HG02678 (cell line): ENCODE data around the gene PDE6B.
"Not testable (repeated sequence)": the region's sequence is repeated elsewhere in the genome, so short reads cannot be mapped to it uniquely, and the experiment has no call there.

Experiments used
- ATAC-seq: cut with Tn5 transposase; IDR thresholded peaks from one replicate; pipeline ENCODE4 v1.9.1; 2021; ENCODE audit warnings: mild to moderate bottlenecking, moderate library complexity; ENCODE audit not compliant: unreplicated experiment

PDE6B gene

DNA sequence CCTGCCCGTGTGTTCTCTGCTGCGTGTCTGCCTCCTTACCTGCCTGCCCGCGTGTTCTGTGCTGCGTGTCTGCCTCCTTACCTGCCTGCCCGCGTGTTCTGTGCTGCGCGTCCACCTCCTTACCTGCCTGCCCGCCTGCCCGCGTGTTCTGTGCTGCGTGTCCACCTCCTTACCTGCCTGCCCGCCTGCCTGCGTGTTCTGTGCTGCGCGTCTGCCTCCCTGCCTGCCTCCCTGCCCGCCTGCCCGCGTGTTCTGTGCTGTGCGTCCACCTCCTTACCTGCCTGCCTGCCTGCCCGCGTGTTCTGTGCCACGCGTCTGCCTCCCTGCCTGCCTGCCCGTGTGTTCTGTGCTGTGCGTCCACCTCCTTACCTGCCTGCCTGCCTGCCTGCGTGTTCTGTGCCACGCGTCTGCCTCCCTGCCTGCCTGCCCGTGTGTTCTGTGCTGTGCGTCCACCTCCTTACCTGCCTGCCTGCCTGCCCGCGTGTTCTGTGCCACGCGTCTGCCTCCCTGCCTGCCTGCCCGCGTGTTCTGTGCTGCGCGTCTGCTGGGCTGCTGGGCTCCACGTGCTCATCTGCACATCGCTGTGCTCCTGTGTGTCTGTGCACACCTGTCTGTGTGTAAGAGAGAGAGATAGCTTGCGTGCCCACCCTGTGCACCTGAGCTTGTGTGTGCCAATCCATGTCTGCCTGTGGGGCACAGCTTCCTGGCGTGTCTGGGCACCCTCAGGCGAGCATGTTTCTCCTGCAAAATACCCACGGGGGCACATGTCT lies 9.9 kb downstream of the PDE6B start:
- ATAC-seq = not testable (repeated sequence)

DNA sequence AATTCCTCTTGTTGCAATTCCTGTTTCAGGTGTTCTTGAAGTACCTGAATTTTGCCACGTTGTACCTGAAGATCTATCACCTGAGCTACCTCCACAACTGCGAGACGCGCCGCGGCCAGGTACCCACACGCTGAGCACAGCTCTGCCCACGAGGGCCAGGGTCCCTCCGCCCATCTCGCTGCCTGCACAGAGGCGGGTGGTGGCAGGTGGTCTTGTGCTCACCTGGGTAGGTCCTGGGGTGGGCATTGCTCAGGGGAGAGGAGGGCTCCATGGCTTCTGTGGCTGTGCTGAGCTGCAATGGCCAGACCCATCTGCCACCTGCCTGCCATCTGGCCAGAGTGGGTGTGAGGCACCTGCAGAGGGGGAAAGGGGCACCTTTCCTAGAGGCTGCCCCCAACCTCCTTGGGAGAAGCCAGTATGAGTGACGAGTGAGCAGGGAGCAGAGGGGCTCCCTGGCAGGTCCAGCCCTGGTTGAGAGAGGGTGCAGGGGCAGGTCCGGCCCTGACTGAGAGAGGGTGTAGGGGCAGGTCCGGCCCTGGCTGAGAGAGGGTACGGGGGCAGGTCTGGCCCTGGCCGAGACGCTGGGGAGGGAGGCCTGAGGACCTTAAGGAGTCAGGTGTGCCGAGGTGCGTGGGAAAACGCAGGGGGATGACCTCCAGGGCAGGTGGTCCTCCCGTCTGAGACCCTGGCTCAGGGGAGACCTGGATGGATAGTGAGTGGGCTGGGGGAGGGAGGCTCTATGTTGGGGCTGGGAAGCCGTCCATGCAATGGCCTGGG lies 10.7 kb downstream of the PDE6B start:
- ATAC-seq = no peak

DNA sequence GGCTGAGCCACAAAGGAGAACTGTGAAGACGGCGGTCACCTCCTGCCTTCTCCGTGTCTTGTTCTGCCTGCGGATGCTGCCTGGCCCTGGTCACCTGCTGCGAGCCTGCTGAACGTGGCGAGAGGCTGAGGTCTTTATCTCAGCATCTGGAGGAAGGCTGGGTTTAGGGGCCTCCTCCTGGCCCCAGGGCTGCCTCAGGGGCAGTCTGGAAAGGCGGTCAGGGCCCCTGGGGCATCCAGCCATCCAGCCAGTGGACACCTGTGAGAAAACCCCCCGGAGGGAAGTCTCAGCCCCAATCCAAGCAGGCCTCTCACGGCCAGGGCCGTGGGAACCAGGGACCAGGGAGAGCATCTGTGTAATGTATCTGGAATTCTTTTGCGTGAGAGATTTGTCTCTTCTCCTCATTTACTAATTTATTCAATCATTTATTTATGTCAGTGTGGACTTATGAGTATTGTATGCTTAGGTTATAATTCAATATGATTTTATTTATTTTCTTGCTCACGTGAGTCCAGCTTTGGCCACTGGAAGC lies 11.3 kb downstream of the PDE6B start:
- no peak for ATAC-seq

DNA sequence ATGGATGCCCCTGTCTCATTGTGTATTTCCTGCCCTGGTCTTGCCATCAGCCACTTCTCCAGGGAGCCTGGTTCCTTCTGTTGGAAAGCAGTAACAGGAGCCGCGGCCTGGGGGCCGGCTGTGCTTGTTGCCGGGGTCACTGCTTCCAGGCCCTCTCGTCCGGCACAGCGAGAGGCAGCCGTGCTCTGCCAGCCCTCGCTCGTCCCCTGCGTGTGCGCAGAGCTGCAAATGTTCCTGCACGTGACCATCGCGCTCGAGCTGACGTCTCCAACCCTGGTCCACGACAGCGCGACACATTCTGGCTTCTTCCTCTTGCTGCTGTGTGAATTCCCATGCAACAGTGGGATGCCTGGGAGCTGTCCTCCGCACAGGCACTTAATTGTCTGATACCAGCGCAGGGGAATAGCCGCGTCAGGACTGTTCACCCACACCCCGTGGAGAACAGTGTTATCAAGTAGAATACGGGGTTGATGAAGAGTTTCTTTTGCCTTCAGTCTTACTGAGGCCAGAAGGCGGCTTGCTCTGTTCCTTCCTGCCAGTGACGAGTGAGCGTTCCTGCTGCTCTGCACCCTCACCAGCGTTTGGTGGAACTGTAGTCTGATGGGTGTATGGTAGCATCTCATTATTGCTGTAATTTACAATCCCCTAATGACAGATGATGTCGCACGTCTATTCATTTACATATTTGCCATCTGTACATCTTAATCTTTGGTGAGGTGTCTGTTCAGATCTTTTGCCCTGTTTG lies 12.3 kb downstream of the PDE6B start:
- ATAC-seq = no peak

DNA sequence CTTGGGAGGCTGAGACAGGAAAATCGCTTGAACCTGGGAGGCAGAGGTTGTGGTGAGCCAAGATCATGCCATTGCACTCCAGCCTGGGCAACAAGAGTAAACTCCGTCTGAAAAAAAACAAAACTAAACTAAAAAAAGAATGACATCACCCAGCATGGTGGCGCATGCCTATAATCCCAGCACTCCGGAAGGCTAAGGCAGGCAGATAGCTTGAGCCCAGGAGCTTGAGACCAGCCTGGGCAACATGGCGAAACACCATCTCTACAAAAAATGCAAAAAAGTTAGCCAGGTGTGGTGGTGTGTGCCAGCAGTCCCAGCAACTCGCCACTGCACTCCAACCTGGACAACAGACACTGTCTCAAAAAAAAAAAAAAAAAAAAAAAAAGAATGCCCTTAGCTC lies 17.0 kb downstream of the PDE6B start:
- ATAC-seq = not testable (repeated sequence)

DNA sequence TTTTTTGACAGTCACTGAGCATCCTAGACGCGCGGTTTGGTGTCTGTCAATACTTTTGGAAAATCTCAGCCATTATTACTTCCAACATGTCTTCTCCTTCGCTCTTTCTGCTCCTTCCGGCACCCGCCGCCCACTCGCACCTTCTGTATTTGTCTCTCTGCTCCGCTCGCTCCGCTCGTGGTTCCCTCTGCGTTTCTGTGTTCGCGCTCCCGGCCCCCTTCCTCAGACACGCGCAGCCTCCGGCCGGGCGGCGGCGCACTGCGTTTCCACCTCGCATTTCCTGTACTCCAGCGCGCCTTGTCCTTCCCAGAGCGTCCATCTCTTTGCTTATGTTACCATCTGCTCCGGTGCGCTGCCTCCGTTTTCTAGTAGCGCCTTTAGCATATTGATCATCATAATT lies 21.1 kb downstream of the PDE6B start:
- no peak for ATAC-seq

DNA sequence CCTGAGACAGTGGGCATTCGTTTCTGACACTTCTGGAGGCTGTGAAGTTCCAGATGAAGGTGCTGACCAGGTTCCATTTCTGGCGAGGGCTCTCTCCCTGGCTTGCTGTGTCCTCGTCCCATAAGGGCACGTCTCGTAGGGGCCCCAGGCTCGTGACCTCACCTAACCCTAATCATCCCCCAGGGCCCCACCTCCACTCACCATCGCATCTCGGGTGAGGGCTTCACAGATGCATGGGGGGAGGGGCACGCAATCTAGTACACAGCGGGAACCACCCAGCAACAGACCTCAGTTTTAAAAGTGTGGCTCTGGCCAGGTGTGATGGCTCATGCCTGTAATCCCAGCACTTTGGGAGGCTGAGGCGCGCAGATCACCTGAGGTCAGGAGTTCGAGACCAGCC lies 22.1 kb downstream of the PDE6B start:
- ATAC-seq = no peak

DNA sequence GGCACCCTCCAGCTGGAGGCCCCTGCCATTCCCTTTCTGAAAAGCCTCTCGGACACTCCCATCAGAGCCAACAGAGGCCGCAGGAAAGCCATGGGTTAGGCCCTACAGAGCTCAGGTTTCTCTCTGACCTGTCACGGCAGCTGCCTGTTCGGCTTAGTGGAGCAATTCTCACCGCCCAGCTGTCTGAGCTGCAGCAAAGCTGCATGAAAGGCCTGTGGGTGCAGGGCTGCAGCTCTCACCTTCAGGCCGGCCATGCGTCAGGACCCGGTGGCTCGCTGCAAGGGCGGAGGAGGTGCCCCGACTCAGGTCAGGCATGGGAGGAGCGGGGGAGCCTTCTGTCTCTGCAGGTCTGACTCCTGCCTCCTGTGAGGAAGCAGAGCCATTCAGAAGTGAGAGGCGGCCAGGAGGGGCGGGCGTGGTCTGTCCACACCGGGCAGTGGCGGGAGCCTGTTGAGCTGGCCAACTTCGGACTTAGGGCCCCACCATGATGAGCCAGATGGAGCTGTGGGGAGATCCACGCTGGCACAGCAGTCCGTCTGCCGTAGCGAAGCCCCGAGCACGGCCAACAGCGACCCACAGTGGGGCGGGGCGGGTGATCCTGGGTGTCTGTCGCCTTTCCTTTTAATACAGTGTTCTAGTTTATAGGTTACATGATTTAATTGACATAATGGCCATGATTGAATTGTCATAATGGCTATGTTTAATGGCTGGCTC lies 23.4 kb downstream of the PDE6B start:
- ATAC-seq = no peak

DNA sequence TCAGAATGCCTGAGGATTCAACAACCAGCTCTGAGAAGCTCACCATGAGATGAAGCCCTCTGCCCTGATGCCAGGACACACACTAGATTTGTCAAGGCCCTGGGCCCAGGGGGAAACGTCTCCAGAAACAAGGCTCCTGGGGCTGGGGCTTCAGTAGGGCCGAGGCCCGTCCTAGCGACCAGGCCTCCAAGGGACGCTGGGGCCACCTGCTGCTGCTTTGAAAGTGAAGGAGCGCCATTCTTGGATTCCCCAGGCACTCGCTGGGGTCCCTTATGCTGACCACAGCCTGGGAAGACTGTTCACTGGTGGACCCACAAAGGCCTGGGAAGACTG lies 23.9 kb downstream of the PDE6B start:
- ATAC-seq = no peak

DNA sequence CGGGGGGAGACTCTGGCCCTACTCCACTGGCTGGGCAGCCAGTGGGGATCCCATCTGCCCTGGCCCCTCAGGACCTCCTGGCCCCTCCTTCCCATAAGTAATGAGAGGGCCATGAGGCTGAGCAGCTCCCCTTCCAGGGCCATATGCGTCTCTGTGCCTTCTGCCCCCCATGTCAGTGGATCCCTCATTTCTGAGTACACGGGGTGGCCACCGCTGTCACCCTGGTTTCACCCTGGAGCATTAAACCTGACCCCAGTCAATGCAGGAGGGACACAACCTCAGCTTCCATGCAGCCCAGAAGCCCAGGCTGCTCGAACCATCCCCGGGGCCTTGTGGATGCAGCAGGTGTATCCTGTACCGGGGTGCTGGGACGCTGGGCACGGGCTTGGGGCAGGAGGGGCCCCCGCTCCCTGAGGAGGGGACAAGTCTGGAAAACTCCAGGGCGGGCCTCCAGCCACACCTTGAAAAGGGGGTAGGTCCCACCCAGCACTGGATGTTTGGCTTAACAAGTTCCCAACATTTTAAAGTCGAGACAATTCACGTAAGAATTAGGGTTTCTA lies 24.5 kb downstream of the PDE6B start:
- no peak for ATAC-seq

DNA sequence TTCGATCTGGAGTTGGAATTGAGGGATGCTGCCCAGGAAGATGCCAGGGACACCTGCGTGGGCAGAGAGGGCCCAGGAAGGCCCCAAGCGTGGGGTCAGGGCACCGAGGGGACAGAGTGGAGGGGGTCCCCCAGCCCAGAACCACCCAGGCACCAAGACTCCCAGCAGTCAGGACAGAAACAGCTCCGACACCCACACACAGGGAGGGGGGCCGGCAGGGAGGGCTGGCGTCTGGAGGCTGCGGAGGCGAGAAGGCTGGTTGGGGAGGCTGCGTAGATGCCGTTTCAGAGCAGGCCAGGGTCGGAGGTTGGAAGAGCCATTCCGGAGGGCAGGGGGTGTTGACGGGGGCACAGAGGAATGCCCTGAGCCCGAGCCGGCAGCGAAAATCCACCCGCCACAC lies 25.1 kb downstream of the PDE6B start:
- no peak for ATAC-seq

DNA sequence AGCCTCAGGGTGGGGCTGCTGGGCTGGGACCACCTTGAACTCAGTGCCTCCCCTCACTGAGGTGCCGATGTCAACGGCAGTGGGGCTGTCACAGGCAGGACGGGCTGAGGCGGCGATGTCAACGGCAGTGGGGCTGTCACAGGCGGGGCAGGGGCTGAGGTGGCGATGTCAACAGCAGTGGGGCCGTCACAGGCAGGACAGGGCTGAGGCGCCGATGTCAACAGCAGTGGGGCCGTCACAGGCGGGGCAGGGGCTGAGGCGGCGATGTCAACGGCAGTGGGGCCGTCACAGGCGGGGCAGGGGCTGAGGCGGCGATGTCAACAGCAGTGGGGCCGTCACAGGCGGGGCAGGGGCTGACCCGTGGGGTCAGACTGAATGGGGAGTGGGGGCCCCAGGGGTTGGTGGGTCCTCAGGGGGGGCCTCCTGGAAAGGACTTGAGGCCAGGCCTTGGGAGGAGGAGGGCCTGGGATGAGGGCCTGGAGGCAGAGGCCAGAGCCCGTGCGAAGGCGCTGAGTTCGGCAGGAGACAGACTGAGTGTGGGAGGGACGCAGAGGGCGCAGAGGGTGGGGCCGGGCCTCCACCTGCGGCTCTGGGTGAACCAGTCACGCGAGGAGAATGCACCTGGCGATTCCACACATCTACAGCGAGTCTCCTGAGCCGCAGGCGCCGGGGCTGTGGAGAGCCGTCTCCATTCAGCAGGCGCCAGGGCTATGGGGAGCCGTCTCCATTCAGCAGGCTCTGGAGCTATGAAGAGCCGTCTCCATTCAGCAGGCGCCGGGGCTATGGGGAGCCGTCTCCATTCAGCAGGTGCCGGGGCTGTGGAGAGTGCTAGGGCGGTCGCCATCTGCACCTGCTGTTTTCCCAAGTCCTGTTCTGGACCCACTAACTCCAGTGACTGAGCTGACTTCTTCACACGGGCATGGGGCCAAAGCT lies 25.8 kb downstream of the PDE6B start:
- ATAC-seq = no peak

DNA sequence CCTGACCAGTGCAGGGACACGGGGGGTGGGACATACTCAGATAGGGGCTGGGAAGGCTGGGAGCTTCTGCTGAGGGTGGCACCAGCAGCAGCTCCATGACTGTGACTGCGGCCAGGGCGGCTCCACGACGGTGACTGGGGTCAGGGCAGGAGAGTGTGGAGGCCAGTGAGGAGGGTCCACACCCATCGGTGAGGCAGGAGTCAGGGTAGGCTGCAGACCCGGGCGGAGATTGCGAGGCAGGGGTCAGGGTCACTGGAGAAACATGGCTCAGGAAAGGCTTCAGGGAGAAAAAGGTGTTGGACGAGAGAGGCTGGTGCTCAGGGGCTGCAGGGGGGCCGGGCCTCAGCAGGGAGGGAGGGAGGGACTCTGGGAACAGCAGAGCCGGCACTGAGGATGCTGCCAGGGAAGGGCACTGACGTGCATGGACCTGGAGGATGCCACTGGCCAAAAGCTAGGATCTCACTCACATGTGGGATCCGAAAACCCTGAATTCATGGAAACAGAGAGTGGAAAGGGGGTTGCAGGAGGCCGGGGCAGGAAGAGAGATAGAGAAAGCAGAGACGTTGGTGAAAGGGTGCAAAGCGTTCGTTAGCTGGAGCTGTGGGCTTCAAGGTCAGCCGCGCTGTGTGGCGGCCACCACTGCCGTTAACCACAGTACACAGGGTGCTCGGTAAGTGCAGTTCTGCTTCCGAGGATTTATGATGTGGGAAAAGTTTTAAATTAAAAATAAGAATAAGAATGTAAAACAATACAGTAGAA lies 26.7 kb downstream of the PDE6B start:
- ATAC-seq = no peak

DNA sequence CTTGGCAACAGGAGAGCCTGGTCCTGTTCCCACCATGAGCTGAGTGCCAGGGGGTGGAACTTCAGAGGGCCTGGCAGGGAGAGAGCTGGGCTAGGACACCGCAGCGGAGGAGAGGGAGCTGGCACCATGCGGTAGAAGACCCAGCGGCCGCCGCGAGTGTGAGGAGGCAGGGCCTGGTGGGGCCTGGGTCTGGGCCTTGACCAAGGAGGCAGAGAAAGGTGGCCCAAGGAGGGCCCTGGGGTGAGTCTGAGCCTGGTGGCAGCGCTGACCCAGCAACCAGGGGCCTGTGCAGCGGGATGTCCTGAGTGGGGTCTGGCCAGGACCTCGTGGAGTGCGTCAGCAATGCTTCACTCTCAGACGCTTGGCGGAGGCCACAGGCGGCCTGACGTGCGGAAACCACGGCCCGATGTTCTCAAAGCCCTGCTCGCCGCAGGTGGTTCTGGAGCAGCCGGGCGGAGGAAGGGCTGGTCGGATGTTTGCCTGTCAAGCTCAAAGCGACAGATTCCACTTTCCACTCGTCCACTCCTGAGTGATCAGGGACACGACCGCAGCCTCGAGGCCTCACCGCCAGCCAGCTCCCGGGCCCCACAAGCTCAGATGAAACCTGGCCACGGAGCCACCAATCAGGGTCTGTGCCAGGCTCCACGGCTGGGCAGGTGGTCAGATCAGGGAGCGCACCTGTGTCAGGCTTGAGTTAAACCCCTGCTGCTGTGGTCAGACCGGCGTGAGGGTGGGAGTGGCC lies 27.9 kb downstream of the PDE6B start:
- no peak for ATAC-seq

DNA sequence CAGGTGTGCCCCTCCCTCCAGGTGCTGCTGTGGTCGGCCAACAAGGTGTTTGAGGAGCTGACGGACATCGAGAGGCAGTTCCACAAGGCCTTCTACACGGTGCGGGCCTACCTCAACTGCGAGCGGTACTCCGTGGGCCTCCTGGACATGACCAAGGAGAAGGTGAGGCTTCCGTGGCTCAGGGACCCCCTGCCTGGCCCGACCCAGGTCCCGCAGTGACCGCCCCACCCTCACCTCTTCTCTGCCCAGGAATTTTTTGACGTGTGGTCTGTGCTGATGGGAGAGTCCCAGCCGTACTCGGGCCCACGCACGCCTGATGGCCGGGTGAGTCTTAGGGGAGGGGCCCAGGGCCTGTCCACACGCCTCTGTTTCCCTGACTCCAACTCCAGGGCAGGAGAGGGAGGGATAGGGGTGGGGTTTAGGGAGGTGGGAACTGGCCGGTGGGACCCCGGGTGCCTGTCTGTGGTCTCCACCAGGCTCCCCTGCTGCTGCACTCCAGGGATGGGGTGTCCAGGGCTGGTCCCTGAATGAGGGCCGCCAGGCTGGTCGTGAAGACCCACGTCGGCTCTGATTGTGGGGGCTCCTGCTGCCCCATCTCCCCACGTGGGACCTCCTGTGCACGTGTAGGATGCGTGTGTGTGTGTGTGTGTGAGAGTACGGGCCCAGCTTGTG lies 28.6 kb downstream of the PDE6B start:
- ATAC-seq = no peak

DNA sequence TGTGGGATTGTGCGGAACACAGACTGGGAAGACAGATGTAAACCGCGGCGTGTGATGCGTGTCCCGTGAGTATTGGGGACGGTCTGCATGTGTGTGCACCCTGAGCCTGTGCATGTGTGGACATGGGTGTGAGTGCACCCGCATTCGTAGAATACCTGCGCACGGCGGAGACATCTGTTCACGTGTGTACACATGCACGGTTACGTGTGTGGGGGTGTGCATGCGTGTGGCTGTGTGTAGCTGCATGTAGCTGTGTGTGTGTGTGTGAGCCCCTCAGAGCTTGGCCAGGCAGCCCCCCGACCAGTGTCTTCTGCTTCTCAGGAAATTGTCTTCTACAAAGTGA lies 29.1 kb downstream of the PDE6B start:
- no peak for ATAC-seq

DNA sequence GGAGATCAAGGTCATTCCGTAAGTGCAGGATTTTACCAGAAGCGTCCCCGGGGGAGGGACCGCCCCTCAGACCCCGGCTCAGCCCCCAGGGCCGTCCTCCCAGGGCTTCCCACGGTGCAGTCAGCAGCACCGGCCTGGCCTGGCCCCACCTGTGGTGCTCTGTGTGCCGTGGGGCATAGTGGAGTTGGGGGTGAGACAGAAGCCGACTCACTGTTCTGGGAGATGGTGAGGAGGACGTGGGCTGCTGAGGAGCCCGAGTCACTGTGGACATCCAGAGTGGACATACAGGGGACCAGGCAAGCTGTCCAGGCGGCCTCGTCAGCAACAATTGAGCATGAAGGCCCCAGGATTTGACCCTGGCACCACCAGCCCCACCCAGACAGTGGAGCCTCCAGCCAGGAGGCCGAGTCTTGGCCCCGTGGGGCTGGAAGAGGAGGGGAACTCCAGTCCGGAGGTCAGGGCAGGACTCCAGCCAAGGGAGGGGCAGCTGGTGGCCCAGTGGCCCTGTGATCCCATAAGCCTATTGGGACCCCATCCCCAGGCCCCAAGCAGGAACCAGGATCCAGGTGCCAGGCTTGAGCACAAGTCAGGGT lies 29.6 kb downstream of the PDE6B start:
- no peak for ATAC-seq
